Measurements from ENCODE around the gene MPZL2.

MPZL2 gene

GRCh38 chr11:118306556-118306955 is 42.5 kb upstream of the MPZL2 start:
- H4K20me1 ChIP-seq (ENCODE audit: insufficient read depth, low read length, poor library complexity, severe bottlenecking) = peaks cover 18% of the 10 kb centered on the region
- TF ChIP-seq, protein P1, sequence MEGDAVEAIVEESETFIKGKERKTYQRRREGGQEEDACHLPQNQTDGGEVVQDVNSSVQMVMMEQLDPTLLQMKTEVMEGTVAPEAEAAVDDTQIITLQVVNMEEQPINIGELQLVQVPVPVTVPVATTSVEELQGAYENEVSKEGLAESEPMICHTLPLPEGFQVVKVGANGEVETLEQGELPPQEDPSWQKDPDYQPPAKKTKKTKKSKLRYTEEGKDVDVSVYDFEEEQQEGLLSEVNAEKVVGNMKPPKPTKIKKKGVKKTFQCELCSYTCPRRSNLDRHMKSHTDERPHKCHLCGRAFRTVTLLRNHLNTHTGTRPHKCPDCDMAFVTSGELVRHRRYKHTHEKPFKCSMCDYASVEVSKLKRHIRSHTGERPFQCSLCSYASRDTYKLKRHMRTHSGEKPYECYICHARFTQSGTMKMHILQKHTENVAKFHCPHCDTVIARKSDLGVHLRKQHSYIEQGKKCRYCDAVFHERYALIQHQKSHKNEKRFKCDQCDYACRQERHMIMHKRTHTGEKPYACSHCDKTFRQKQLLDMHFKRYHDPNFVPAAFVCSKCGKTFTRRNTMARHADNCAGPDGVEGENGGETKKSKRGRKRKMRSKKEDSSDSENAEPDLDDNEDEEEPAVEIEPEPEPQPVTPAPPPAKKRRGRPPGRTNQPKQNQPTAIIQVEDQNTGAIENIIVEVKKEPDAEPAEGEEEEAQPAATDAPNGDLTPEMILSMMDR (conservative IDR thresholded peaks at IDR 0.05; ENCODE audit: low read length) = no peak
- TF ChIP-seq EZH2phosphoT487 (IDR thresholded peaks at IDR 0.05; ENCODE audit: borderline replicate concordance) = no peak
- H3F3A ChIP-seq (ENCODE audit: low read depth) = peaks cover 4% of the 10 kb centered on the region; the same call in 1 of the 2 replicates

GRCh38 chr11:118305726-118306125 is 41.6 kb upstream of the MPZL2 start:
- Histone ChIP-seq H3K9me3 (ENCODE audit: insufficient read depth, low read depth, low read length) (no peaks in the 10 kb centered on the region), H3F3A (ENCODE audit: low read depth) (0 out of 2 replicates have a peak, but pooled peaks cover 4% of the 10 kb centered on the region), H3K4me3 (ENCODE audit: low read length, poor library complexity, severe bottlenecking) (peak overlapping the region; percentile 87), H3K9me2 (replicated peaks; ENCODE audit: low read depth, low read length) (no peaks in the 10 kb centered on the region), H4K20me1 (ENCODE audit: insufficient read depth, low read length, poor library complexity, severe bottlenecking) (peaks cover 10% of the 10 kb centered on the region), H3K4me1 (ENCODE audit: insufficient read depth, low read length, poor library complexity, severe bottlenecking) (peaks cover 55% of the 10 kb centered on the region), H3K36me3 (ENCODE audit: insufficient read depth, low read length) (peaks cover 14% of the 10 kb centered on the region; the same call in 1 of the 2 replicates), H2AFZ (ENCODE audit: low read length) (no peak overlapping the region), H3K27me3 (ENCODE audit: insufficient read depth, low read length, poor library complexity, severe bottlenecking) (no peaks in the 10 kb centered on the region), H3K4me2 (ENCODE audit: low read depth, low read length, poor library complexity, severe bottlenecking) (peak overlapping the region; percentile 89), H3K9ac (ENCODE audit: low read depth, low read length, poor library complexity, severe bottlenecking) (peak overlapping the region; percentile 98), H3K79me2 (ENCODE audit: insufficient read depth, low read length) (peaks cover 85% of the 10 kb centered on the region)
- TF ChIP-seq EZH2phosphoT487 (IDR thresholded peaks at IDR 0.05; ENCODE audit: borderline replicate concordance) = no peak
- TF ChIP-seq, protein P1 (conservative IDR thresholded peaks at IDR 0.05; ENCODE audit: low read length) = no peak

More at GRCh38 chr11:118306556-118306955, 42.5 kb upstream of the MPZL2 start:
- Histone ChIP-seq H3K4me3 (ENCODE audit: low read length, poor library complexity, severe bottlenecking) (peak overlapping the region; percentile 87), H3K27me3 (ENCODE audit: insufficient read depth, low read length, poor library complexity, severe bottlenecking) (no peaks in the 10 kb centered on the region), H3K9ac (ENCODE audit: low read depth, low read length, poor library complexity, severe bottlenecking) (peak overlapping the region; percentile 98), H3K79me2 (ENCODE audit: insufficient read depth, low read length) (peaks cover 93% of the 10 kb centered on the region), H3K4me2 (ENCODE audit: low read depth, low read length, poor library complexity, severe bottlenecking) (peak overlapping the region; percentile 89), H3K9me3 (ENCODE audit: insufficient read depth, low read depth, low read length) (no peaks in the 10 kb centered on the region), H3K4me1 (ENCODE audit: insufficient read depth, low read length, poor library complexity, severe bottlenecking) (peaks cover 58% of the 10 kb centered on the region), H2AFZ (ENCODE audit: low read length) (no peak overlapping the region), H3K9me2 (replicated peaks; ENCODE audit: low read depth, low read length) (no peaks in the 10 kb centered on the region), H3K36me3 (ENCODE audit: insufficient read depth, low read length) (peaks cover 19% of the 10 kb centered on the region; the same call in 1 of the 2 replicates)

DNA sequence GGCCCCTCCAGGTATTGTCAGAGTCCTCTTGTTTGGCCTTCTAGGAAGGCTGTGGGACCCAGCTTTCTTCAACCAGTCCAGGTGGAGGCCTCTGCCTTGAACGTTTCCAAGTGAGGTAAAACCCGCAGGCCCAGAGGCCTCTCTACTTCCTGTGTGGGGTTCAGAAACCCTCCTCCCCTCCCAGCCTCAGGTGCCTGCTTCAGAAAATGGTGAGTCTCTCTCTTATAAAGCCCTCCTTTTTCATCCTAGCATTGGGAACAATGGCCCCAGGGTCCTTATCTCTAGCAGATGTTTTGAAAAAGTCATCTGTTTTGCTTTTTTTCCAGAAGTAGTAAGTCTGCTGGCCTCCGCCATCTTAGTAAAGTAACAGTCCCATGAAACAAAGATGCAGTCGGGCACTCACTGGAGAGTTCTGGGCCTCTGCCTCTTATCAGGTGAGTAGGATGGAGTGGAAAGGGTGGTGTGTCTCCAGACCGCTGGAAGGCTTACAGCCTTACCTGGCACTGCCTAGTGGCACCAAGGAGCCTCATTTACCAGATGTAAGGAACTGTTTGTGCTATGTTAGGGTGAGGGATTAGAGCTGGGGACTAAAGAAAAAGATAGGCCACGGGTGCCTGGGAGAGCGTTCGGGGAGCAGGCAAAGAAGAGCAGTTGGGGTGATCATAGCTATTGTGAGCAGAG is 40.6 kb upstream of the MPZL2 start, which contains the start of gene CD3E:
Gene CD3E (plus strand): TSS at position 163 of the 681 bp plus-strand sequence. CDS start 223 bp downstream, at position 386.
- no peak for TF ChIP-seq EZH2phosphoT487 (IDR thresholded peaks at IDR 0.05; ENCODE audit: borderline replicate concordance)
- TF ChIP-seq, protein P1 (conservative IDR thresholded peaks at IDR 0.05; ENCODE audit: low read length) = no peak
- Histone ChIP-seq H3K4me1 (ENCODE audit: insufficient read depth, low read length, poor library complexity, severe bottlenecking) (peaks cover 55% of the 10 kb centered on the region), H3K4me2 (ENCODE audit: low read depth, low read length, poor library complexity, severe bottlenecking) (peak within 1 kb of the TSS; percentile 89), H2AFZ (ENCODE audit: low read length) (peak within 1 kb of the TSS; percentile 59), H3K79me2 (ENCODE audit: insufficient read depth, low read length) (peaks cover 77% of the 10 kb centered on the region), H3F3A (ENCODE audit: low read depth) (0 out of 2 replicates have a peak, but pooled peaks cover 4% of the 10 kb centered on the region), H3K27me3 (ENCODE audit: insufficient read depth, low read length, poor library complexity, severe bottlenecking) (no peaks in the 10 kb centered on the region), H3K9ac (ENCODE audit: low read depth, low read length, poor library complexity, severe bottlenecking) (peak within 1 kb of the TSS; percentile 98), H3K9me2 (replicated peaks; ENCODE audit: low read depth, low read length) (no peaks in the 10 kb centered on the region), H4K20me1 (ENCODE audit: insufficient read depth, low read length, poor library complexity, severe bottlenecking) (peaks cover 3% of the 10 kb centered on the region), H3K9me3 (ENCODE audit: insufficient read depth, low read depth, low read length) (no peaks in the 10 kb centered on the region), H3K4me3 (ENCODE audit: low read length, poor library complexity, severe bottlenecking) (peak within 1 kb of the TSS; percentile 87), H3K36me3 (ENCODE audit: insufficient read depth, low read length) (peaks cover 11% of the 10 kb centered on the region; the same call in 1 of the 2 replicates)

All from Loucy (cell line).